HT-29 (cell line): ENCODE measurements around the gene RAB6A. TPM values are rescaled to one million over a fixed set of nuclear protein-coding genes. Genes with fewer than 3 reads are reported as not detected.

ENCODE experiments used
- DNase-seq: peaks from one replicate; pipeline ENCODE4 v3.0.0-alpha.2; 2015; ENCODE audit warnings: low spot score
- total RNA-seq: library from RNA; depleted of rRNA; stranded (reverse); fragments of >200 nt; shearing (Covaris generic); gene quantifications from 2 replicates; pipeline ENCODE4 v1.2.3, GENCODE V29; 2014; rRNA removed

Gene RAB6A
- total RNA-seq, 1 experiment from 2014 or later = 158 TPM

DNA sequence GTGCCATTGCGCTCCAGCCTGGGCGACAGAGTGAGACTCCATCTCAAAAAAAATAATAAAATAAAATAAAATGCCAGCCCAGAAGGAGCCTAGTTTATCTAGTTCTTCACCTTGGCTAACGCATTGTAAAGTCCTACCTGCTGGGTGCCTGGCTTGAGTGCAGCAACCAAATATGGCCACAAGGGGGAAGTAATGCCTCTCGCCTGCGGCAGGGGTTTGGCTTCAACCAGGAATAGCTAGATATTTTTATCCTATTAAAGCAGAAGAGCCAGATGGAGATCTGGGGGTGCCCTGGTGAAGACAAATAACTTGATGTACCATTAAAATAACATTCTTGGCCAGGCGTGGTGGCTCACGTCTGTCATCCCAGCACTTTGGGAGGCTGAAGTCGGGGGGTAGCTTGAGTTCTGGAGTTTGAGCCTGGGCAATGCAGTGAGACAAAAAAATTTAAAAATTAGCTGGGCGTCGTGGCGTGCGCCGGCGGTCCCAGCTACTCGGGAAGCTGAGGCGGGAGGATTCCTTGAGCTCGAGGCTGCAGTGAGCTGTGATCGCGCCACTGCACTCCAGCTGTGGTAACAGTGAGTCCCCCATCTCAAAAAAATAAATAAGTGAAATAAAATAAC lies 135.1 kb downstream of the RAB6A start:
- peak; percentile 90 for DNase-seq

Other genes starting within 250 kb of the RAB6A start
- 8.1 and 8.2 TPM in 2 replicates for gene FAM168A, start 163.0 kb downstream of the RAB6A start, total RNA-seq
- gene PLEKHB1, start 114.5 kb downstream of the RAB6A start, total RNA-seq = 43.0 and 46.5 TPM in 2 replicates
- 83.4 and 92.0 TPM in 2 replicates for gene MRPL48, start 26.8 kb upstream of the RAB6A start, total RNA-seq
- gene COA4, start 115.8 kb upstream of the RAB6A start, total RNA-seq = 308 and 352 TPM in 2 replicates
- 10.6 and 12.3 TPM in 2 replicates for gene PAAF1, start 115.9 kb upstream of the RAB6A start, total RNA-seq
- gene DNAJB13, start 190.0 kb upstream of the RAB6A start, total RNA-seq = 0.46 TPM in 1 of 2 replicates, not detected in the other
- 76.8 and 89.4 TPM in 2 replicates for gene UCP2, start 221.8 kb upstream of the RAB6A start, total RNA-seq
- gene UCP3, start 248.0 kb upstream of the RAB6A start, total RNA-seq = 0.64 and 0.76 TPM in 2 replicates